Stimulated activated CD8-positive, alpha-beta memory T cell treated with anti-CD3 and anti-CD28 coated beads, Interleukin-12 subunit alpha, Interleukin-12 subunit beta, amount 100 ng/mL, for 1 hour (primary cell): ENCODE data around the gene ACLY.
"Not testable (repeated sequence)": the region's sequence is repeated elsewhere in the genome, so short reads cannot be mapped to it uniquely, and the experiment has no call there.

ENCODE experiments used
- DNase-seq: peaks from one replicate; pipeline ENCODE4 v3.0.0-alpha.2; 2020; ENCODE audit warnings: low read depth

Gene ACLY

DNA sequence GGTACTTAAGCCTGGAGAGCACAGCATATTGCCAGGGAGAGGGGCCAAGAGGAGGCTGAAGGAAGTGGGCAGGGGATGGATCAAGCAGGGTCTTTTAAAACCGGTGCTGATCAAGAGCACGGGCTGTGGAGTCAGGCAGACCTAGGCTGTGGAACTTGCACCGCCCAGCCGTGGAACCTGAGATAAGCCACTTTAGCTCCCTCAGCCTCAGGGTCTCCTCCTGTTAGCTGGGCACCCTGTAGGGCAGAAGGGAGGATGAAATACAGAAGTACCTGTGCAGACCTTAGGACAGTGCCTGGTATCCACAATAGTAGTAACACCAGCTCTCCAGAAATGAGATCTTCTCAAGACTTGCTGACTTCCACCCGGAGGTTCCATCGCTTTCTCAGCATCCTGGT, 20.9 kb upstream of the ACLY start:
- no peak for DNase-seq

DNA sequence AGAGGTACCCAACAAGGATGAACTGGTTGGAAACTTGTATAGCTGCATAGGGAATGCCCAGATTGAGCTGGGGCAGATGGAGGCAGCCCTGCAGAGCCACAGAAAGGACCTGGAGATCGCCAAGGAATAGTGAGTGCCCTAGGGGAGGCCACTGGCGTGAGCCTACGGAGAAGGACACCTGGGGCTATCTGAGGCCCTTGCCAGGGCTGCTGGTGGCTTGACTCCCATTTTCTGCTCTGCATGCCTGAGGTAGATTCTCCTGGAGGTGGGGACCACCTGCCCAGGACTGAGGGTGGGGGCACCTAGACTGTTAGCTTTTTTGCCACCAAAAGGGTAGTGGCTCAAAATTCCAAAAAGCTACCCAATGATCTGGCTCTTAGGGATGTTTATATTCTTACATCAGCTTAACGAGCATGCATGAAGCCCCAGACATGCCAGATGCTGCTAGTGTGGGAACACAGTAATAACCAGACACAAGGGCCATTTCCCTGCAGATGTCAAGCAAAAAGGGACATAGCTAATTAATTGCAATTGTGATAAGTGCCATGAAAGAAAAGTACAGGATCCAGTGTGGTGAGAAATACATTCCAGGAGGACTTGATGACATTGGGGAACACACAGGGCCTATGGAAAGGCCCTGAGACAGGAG, 20.4 kb upstream of the ACLY start:
- no peak for DNase-seq

DNA sequence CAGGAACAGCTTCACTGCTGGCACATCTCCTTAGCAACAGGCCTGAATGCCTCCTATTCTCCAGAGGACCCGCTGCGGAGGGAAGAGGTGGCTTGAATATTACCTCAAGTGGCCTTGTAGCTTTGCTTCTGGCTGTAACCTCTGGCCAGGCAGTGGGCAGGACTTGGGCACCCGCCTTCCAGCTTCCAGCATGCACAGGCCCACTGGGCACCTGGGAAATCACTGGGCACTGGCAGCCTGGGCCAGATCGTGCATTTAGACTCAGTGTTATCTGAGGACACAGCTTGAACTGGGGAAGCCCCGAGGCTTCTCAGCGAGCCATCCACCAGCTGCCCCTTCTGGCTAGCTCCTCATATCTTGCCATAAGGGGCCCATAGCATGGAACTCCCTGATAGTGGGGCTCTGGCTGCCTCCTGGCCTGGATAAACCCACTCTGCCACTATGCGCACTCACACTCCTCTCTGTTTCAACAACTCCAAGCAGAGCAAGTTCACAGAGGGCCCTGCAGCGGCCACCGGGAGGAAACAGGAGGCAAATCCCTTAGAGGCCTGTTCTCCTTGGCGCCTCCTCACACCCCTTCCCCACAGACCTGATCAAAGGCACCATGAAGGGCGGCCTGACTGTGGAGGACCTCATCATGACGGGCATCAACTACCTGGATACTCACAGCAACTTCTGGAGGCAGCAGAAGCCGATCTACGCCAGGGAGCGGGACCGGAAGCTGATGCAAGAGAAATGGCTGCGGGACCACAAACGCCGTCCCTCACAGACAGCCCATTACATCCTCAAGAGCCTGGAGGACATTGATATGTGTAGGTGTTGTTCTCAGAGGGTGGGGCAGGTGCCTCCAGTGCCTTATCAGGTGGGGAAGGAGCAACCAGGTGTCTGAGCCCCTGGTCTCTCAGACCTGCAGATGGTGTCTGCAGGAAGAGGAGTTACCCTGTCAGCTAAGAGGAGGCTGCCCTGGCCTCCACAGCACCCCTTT, 19.5 kb upstream of the ACLY start:
- no peak for DNase-seq

DNA sequence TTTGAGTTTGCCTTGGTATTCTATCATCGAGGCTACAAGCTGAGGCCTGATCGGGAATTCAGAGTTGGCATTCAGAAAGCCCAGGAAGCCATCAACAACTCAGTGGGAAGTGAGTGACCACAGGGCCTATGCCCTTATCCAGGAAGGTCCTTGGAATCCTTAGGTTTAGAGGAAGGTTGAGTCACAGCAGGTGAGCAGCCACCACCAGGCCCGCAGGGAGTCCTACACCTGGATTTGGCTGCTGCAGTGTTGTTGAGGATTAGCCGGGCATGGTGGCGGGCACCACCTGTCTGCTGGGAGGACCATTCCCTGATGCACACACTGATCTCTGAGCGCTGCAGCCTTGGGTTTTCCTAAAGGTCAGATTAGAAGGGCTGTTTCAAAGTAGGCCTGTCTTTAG, 16.9 kb upstream of the ACLY start:
- DNase-seq, result no peak

DNA sequence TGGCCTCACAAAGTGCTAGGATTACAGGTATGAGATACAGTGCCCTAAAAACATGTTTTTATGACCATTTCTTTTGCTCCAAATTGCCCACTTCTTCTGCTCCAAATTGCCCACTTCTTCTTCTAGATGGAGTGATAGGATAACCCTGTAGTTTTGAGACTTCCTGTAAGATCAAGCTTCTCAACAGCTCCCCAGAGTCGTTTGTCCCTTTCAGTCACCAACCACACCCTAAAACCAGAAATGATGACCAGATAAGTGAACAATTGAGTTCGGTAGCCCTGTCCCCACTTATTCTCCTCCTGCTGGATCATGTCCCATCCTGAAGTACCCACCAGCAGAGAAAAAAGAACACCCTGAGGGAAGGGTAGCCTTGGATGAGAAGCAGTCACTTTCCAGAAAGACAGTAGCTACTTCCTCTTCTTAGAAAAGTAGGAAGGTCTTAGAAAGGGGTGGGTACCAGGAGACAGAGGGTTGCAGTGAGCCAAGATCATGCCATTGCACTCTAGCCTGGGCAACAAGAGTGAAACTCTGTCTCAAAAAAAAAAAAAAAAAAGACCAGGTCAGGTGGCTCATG, 14.2 kb upstream of the ACLY start:
- no peak for DNase-seq

DNA sequence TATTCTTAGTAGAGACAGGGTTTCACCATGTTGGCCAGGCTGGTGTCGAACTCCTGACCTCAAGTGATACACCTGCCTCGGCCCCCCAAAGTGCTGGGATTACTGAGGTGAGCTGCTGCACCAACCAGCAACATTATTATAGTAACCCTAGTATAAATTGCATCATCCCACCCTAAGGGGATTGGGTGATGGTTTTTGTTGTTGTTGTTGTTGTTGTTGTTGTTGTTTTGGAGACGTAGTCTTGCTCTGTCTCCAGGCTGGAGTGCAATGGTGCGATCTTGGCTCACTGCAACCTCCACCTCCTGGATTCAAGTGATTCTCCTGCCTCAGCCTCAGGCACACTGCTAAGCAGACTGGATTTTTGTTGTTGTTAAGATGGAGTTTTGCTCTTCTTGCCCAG, 13.0 kb upstream of the ACLY start:
- DNase-seq, result not testable (repeated sequence)

DNA sequence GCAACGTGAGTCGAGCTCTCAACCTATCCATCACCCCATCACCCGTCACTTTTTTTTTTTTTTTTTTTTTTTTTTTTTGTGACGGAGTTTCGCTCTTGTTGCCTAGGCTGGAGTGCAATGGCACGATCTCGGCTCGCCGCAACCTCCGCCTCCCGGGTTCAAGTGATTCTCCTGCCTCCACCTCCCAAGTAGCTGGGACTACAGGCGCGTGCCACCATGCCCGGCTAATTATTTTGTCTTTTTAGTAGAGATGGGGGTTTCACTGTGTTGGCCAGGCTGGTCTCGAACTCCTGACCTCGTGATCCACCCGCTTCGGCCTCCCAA, 12.0 kb upstream of the ACLY start:
- not testable (repeated sequence) for DNase-seq

DNA sequence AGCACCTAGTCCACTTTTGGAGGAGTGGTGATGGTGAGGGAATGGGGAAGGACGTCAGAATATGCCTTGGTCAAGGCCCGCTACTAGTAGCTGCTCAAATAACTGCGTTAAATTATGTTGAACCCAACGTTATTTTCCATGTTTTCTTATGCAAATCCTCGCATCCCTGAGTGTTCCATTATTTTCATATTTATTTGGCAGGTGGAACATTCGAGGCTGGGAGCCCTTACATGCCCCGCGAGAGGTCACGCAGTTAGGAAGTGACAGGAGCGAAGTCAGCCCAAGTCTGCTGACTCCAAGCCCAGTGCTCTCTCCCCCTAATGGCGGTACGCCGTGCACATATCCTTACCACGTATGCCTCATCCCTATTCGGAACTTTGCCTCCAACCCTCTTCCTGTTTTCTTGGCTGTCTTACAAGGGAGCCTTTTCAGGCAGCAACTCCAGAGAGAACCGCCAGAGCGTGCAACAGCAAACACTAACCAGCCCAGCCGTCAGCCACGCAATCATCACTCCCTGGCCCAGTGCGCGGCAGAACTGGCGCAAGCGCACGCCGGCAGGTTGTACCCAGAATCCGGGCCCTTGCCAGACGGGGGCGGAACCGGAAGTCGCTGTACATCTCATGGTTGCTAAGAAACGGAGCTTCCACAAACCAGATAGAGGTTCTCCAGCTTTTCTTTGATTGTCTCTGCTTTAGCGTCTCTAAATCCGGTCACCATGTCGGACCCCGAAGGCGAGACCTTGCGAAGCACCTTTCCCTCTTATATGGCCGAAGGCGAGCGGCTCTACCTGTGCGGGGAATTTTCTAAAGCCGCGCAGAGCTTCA, 11.5 kb upstream of the ACLY start, which contains the start of gene ODAD4:
Gene ODAD4 (plus strand): TSS at position 609 of the 824 bp plus-strand sequence. CDS start 107 bp downstream, at position 716.
- peak; percentile 94 for DNase-seq

DNA sequence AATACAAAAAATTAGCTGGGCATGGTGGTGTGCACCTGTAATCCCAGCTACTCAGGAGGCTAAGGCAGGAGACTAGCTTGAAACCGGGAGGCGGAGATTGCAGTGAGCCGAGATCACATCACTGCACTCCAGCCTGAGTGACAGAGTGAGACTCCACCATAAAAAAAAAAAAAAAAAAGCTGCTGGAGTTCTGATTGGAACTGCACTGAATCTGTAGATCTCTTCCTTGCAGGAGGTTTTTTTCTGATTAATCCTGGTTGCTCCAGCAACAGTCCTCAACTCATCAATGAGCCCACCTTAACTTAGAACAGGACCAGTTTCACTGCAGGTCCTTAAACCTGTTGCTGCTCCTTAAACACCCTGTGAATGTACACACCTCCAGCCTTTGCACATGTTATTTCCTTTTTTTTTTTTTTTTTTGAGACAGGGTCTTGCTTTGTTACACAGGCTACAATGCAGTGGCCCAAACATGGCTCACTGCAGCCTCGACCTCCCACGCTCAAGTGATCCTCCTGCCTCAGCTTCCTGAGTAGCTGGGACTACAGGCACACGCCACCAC, 10.0 kb upstream of the ACLY start:
- no peak for DNase-seq

DNA sequence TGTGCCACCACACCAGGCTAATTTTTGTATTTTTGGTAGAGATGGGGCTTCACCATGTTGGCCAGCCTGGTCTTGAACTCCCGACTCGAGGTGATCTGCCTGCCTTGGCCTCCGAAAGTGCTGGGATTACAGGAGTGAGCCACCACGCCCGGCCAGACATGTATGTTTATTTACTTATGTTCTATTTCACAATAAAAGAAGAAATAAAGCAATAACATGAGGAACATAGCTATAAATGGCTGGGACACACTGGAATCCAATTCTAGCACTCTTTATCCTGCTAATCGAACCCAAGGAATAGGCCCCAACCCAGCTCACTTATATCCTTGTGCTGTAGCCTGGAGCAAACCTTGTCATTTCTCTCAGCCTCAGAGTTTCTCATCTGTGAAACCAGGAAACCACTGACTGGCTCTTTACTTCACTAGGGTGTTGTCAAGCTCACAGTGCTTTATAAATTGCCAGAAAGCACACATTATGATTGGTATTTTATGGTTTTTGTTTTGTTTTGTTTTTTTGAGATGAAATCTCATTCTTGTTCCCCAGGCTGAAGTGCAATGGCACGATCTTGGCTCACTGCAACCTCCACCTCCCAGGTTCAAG, 7.3 kb upstream of the ACLY start:
- DNase-seq, result no peak

DNA sequence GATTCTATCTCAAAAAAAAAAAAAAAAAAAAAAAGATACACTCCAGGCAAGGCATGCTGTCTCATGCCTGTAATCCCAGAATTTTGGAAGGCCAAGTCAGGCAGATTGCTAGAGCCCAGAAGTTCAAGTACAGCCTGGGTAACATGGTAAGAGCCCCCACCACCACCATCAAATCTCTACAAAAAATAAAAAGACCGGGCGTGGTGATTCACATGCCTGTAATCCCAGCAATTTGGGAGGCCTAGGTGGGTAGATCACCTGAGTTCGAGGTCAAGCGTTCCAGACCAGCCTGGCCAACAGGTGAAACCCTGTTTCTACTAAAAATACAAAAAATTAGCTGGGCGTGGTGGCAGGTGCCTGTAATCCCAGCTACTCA, 1.8 kb upstream of the ACLY start:
- no peak for DNase-seq

DNA sequence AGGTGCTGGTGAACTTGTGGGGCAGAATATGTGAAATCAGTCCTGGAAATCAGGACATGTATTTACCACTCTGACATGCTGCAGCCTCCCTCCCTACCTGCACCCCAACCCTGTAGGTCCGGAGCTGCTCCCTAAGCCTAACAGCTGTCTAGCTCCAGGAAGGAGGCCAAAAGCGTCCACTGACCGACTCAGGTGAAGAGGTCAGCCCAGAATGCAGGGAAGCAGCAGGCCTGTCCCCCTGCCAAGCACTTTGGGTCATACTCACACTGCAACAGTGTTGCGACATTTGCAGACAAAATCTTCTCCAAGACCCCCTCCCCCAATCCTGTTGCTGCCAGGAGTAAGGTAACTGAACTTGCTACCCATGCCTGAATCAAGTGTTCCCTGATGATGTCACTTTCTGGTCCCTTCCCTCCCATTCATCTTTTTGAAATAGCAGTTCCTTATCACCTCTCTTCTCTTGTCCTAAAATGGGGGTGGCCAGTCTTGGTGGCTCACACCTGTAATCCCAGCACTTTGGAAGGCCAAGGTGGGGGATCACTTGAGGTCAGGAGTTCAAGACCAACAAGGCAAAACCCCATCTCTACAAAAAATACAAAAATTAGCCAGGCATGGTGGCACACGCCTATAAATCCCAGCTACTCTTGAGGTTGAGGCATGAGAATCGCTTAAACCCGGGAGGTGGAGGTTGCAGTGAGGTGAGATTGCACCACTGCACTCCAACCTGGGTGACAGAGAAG, 1.3 kb upstream of the ACLY start:
- DNase-seq, result no peak

DNA sequence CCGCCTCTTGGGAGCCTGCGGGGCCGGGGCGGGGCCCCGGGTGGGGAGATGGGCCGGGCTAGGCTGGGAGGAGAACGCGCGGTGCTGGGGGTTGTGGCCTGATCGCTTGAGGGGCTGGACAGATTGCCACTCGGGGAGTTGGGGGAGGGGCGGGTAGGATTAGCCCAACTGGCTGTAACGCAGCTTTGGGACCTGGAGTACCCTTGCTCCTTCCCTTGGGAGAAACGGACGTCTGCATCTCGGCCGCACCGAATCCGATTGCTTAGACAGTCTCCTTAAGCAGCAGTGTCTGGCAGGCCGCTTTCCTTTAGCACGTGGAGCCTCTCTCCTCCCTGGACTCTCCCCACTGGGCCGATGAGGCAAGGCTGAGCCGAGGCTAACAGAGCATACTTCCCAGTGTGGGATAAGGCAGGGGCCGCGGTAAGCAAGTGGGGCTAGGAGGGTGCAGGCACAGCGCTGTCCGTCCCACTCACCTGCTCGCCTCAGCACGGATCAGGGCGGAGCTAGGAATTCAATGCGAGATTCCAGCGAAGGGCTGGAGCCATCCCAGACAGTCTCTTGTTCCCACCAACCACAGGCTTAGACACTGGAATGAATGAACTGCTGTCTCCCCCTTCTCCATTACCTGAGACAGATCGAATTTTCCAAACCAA, 540 bp upstream of the ACLY start:
- no peak for DNase-seq

DNA sequence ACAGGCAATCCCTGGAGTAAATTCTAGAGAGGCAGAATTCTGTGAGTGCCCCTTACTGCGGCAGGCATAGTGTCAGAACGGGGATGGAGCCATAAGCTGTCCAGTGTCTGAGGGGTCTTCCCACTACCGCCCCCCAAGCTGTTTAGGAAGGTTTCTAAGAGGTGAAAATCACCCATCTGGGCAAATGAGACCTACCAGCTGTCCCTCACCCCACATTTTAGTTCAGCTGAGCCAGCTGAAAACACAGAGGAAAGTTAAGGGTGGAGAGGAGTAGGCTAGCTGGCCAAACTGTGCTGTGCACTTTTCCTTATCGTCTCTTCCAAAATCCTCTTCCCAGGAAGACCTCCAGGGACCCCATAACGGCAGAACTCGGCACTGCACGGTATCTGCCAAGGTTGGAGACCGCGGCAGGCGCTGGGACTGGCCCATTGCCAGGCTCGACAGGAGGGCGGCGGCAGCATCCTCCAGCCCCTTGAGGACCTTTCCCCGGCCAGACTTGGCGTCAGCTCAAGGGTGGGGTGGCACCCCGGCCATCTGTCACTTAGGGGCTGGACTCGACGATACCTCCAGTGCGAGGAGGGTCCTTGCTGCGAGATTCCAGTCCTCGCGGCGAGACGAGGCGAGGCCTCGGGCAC, 955 bp downstream of the ACLY start:
- peak; percentile 16 for DNase-seq

DNA sequence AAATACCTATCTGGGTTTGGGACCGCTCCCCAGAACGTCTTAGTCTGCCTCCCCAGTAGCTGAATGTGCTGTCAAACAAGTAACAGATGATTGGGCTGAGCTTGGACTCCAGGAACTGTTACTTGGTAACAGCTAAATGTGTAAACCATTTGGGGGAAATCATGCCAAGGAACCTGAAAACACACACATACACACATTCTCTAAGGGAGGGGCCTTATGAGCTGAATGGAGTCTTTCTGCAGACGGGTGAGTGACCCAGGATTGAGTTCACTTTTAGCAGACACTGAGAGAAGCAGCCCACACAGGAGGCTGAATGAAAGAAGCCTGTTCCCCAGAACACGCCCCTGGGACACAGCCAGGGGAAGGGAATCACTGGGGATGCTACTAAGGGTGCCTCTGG, 1.6 kb downstream of the ACLY start:
- DNase-seq, result no peak

DNA sequence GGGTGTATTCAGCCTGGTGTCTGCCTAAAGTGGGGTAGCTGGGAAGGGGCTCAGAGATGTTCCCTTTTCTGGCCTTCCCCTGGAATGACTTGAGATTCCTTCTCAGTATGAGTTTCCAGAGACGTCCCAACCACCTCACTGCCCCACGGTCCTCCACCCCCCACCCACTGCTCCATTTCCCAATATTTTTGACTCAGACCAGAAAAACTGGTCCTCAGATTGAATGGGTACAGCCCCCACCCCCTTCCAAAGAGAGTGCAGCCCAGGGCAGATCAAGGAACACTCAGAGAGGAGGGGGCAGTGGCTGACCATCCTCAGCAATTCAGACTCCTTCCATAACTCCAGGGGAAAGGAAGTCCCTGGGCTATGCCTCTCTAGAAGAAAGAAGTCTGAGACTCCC, 3.2 kb downstream of the ACLY start:
- no peak for DNase-seq

DNA sequence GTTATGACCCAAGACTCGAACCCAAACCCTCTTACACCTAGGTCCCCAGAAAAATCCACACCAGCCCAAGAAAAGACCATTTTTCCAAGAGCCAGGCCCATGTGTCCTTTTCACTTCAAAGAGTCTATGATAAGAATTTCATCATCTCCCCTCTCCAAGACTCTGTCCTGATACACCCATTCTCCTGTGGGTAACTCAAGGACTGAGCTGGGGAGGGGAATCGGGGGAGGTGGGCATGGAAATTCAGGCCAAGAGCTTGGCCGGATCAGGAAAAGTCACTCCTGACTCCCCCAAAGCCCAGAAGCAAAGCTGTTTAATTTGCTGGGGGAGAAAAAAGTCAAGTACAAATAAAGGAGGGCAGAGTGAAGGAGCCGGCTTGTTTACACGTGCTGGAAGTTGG, 3.7 kb downstream of the ACLY start:
- DNase-seq, result no peak

DNA sequence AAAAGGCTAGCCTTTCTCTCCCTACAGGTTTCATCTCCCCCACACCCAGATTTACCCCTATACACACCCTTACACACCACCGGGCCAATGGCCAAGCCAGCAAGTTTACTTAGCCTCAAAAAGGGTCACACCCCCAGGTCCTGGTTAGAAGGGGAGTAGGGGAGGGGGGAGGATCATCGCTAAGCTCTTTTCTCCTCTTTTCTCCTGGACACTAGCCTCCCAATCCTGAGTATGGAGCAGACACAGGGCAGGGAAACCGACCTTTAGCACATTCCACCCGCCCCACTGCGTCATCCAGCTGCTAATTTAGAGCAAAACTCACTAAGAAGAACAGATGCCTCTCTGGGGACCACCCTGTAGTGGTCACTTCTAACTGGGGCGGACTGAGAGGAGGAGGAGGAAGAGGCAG, 4.4 kb downstream of the ACLY start:
- no peak for DNase-seq

DNA sequence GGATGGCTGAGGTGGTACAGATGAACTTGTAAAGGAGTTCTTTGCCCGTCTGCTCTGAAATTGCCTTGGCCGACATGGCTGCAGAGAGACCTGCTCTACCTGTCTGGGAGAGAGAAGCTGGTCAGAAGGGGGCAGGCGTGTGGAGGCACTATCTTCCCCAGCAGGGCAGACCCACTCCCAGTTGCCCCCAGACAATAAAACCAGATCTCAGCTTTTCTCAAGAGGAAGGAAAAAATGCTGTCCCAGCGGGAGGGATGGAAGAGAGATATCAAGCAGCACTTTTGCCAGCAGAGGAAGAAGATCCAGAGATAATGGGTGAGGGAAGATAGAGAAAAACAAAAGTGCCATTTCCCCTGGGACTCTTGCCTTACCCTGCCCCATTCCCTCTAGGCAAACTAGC, 5.0 kb downstream of the ACLY start:
- DNase-seq, result no peak

DNA sequence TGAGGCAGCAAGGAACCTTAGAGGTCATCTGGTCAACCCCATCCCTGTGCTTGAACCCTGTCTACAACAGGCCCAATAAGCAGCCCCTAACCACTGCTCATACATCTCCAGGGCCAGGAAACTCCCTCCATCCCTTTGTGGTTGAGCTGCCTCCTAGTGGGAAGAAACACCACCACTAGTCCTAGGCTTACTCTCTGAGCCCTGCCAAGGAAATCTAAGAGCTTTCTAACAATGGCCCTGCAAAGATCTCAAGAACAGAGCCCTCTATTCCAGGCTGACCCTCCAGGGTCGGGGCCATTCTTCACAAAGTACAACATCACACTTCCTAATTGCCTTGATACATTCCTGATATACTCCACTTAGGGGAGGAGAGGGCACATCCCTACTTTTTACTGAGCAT, 5.8 kb downstream of the ACLY start:
- no peak for DNase-seq
